HUES64 (cell line): ENCODE measurements around the gene CBX5.

Experiments used
- H3K27ac ChIP-seq: 2 replicates; pipeline ENCODE4 v1.7.0; 2013; ENCODE audit warnings: low read depth, low read length, inconsistent platforms
- H3K27me3 ChIP-seq: 2 replicates; pipeline ENCODE4 v1.6.1; 2013; ENCODE audit warnings: mild to moderate bottlenecking, low read length; ENCODE audit not compliant: insufficient read depth
- H3K36me3 ChIP-seq: 2 replicates; pipeline ENCODE4 v1.6.1; 2013; ENCODE audit warnings: mild to moderate bottlenecking, low read length; ENCODE audit not compliant: insufficient read depth
- H3K4me1 ChIP-seq: 2 replicates; pipeline ENCODE4 v1.6.1; 2013; ENCODE audit warnings: mild to moderate bottlenecking, low read length, moderate library complexity; ENCODE audit not compliant: insufficient read depth
- H3K4me3 ChIP-seq: 2 replicates; pipeline ENCODE4 v1.5.1; 2013; ENCODE audit warnings: mild to moderate bottlenecking, low read length, moderate library complexity
- H3K9ac ChIP-seq: 2 replicates; pipeline ENCODE4 v1.6.1; 2013; ENCODE audit warnings: mild to moderate bottlenecking, low read depth, low read length
- H3K9me3 ChIP-seq: 2 replicates; pipeline ENCODE4 v1.6.1; 2013; ENCODE audit warnings: low read depth, low read length; ENCODE audit not compliant: insufficient read depth
- WGBS: fragments of 150-250, 120-280 bp; methylation state at CpG from one replicate; pipeline ENCODE4 v1.1.7; 2013; ENCODE audit warnings: missing lambda C conversion rate; 5-methylcytosine and 5-hydroxymethylcytosine counted together

The CBX5 gene

GRCh38 chr12:54206791-54207190 is 73.1 kb downstream of the CBX5 start:
- no peaks in the 10 kb centered on the region for H3K9me3 ChIP-seq
- H3K4me1 ChIP-seq = no peaks in the 10 kb centered on the region
- no peaks in the 10 kb centered on the region for H3K36me3 ChIP-seq
- no peak overlapping the region for H3K9ac ChIP-seq
- WGBS = 60% methylated on average over 1 of the region's 1 CpG
- H3K27me3 ChIP-seq = peaks cover 80% of the 10 kb centered on the region
- H3K27ac ChIP-seq = no peak overlapping the region
- H3K4me3 ChIP-seq = no peak overlapping the region

DNA sequence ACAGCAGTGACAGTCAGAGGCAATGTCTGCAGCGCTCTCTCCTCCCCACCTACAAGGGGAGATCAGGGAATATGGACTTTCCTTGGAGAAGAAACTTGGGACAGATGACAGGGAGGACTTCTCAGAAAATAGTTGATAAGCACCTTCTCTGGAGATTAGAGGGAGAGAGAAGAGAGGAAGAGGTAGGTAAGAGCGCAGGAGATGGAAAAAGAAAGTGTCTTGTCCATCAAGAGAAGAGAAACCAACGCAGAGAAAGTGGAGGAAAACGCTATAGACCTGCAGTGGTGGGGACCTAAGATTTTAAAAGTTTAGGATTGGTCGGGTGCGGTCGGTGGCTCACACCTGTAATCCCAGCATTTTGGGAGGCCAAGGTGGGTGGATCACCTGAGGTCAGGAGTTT is 75.6 kb downstream of the CBX5 start:
- Histone ChIP-seq H3K36me3 (no peaks in the 10 kb centered on the region), H3K27me3 (peaks cover 89% of the 10 kb centered on the region), H3K4me3 (no peak overlapping the region), H3K9ac (no peak overlapping the region), H3K27ac (no peak overlapping the region), H3K4me1 (no peaks in the 10 kb centered on the region), H3K9me3 (no peaks in the 10 kb centered on the region)
- WGBS = 81% methylated on average over 6 of the region's 7 CpGs

DNA sequence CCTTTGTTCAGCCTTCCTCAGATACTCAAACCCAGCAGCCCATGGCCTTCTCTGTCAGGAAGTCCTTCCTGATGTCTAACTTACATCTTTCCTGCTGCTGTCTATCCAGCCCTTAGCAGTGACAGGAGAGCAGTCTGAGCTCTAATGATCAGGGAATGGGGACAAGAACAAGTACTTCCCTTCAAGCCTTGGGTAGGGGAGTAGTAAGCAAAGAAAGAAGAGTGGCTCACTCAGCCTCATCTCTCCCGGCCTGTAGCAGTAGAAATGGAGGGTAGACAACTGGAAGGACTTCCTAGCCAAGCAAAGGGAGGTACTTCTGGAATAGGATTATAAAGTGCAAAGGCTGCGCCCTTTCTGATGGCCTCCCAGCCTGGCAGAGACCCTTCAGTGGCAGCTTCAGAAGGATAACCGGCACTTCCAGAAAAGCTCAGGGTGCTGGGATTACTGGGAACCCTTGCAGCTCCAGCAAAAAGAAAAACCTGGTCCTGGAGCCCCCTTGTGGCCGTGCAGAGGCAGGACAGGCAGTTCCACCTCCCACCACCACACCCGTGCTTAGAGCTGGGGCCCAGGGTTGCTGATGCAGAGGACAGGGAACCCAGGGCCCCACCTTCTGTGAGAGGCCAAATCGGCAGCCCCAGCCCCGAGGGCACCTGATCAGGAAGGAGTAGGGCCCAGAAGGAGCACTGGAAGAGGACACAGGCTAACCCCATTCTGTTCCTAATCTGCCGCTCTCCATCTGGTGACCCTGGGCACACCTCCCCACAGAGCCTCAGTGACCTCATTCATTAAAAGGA is 78.7 kb downstream of the CBX5 start:
- Histone ChIP-seq H3K27ac (no peak overlapping the region), H3K9me3 (no peaks in the 10 kb centered on the region), H3K36me3 (no peaks in the 10 kb centered on the region), H3K27me3 (peaks cover 89% of the 10 kb centered on the region), H3K4me3 (no peak overlapping the region), H3K9ac (no peak overlapping the region), H3K4me1 (0 out of 2 replicates have a peak, but pooled peaks cover 4% of the 10 kb centered on the region)
- WGBS = 24% methylated on average over 8 of the region's 8 CpGs

GRCh38 chr12:54200412-54200811 is 79.5 kb downstream of the CBX5 start:
- 96% methylated on average over 5 of the region's 5 CpGs for WGBS
- no peak overlapping the region for H3K27ac ChIP-seq
- H3K36me3 ChIP-seq = no peaks in the 10 kb centered on the region
- no peak overlapping the region for H3K9ac ChIP-seq
- H3K4me1 ChIP-seq = 0 out of 2 replicates have a peak, but pooled peaks cover 4% of the 10 kb centered on the region
- H3K9me3 ChIP-seq = no peaks in the 10 kb centered on the region
- H3K27me3 ChIP-seq = peaks cover 88% of the 10 kb centered on the region
- no peak overlapping the region for H3K4me3 ChIP-seq

- Histone ChIP-seq H3K4me3 (no peak overlapping the region), H3K4me1 (0 out of 2 replicates have a peak, but pooled peaks cover 4% of the 10 kb centered on the region), H3K9me3 (no peaks in the 10 kb centered on the region), H3K27me3 (peaks cover 88% of the 10 kb centered on the region), H3K36me3 (no peaks in the 10 kb centered on the region), H3K9ac (no peak overlapping the region), H3K27ac (no peak overlapping the region)
- WGBS = 89% methylated on average over 3 of the region's 3 CpGs
Observed at GRCh38 chr12:54199917-54200316, 80.0 kb downstream of the CBX5 start.

- Histone ChIP-seq H3K27ac (no peak overlapping the region), H3K4me3 (no peak overlapping the region), H3K9ac (no peak overlapping the region), H3K27me3 (peaks cover 88% of the 10 kb centered on the region), H3K9me3 (no peaks in the 10 kb centered on the region), H3K4me1 (0 out of 2 replicates have a peak, but pooled peaks cover 4% of the 10 kb centered on the region), H3K36me3 (no peaks in the 10 kb centered on the region)
- 67% methylated on average over 6 of the region's 6 CpGs for WGBS
Observed at GRCh38 chr12:54199034-54199433, 80.9 kb downstream of the CBX5 start.

DNA sequence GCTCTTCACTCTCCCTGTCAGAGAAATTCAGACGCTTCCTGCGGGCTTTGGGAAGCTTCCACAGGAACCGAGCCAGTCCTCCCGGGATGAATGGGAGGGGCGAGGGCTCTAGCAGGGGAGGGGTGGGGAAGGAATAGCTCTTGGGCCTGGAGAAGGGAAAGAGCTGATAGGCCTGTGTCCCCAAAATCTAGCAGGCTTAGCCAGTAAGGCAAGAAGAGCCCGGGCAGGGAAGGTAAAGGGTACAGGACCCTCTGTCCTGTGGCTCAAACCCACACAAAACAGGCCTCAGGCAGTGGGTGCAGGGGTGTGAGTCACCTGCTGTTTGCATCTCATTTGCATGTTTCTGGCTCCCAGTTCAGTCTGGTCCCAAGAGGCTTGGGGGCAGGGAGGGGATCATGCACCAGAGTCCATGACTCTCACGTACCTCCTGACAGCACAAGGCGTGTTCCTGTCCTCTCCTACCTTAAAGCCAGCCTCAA is 82.5 kb downstream of the CBX5 start:
- no peak overlapping the region for H3K27ac ChIP-seq
- peaks cover 90% of the 10 kb centered on the region for H3K27me3 ChIP-seq
- no peak overlapping the region for H3K4me3 ChIP-seq
- H3K9ac ChIP-seq = no peak overlapping the region
- WGBS = 37% methylated on average over 8 of the region's 8 CpGs
- H3K36me3 ChIP-seq = no peaks in the 10 kb centered on the region
- H3K9me3 ChIP-seq = no peaks in the 10 kb centered on the region
- H3K4me1 ChIP-seq = 0 out of 2 replicates have a peak, but pooled peaks cover 4% of the 10 kb centered on the region

DNA sequence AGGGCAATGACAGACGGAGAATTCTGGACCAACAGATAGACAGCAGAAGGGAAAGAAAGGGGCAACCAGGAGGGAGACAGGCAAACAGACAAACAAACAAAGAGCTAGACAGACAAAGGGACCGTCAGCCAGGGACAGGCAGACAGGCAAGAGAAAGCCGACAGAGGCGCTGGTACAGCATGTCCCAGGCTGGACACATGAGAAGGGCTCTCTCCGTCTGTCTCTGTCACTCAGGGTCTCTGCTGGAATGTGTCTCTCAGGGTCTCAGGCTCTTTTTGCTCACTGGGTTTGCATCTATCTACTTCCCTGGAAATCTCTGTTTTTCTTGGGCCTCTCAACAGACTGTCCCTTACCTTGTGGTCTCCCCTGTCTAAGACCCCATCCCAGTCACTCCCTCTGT is 82.9 kb downstream of the CBX5 start:
- WGBS = 59% methylated on average over 5 of the region's 5 CpGs
- no peaks in the 10 kb centered on the region for H3K36me3 ChIP-seq
- H3K4me3 ChIP-seq = no peak overlapping the region
- peaks cover 90% of the 10 kb centered on the region for H3K27me3 ChIP-seq
- H3K9me3 ChIP-seq = no peaks in the 10 kb centered on the region
- 0 out of 2 replicates have a peak, but pooled peaks cover 4% of the 10 kb centered on the region for H3K4me1 ChIP-seq
- no peak overlapping the region for H3K27ac ChIP-seq
- no peak overlapping the region for H3K9ac ChIP-seq

- no peak overlapping the region for H3K9ac ChIP-seq
Observed at GRCh38 chr12:54196396-54196795, 83.5 kb downstream of the CBX5 start.

GRCh38 chr12:54195737-54196347 is 84.1 kb downstream of the CBX5 start:
- H3K9me3 ChIP-seq = no peaks in the 10 kb centered on the region
- H3K9ac ChIP-seq = no peak overlapping the region
- WGBS = 63% methylated on average over 16 of the region's 17 CpGs
- no peak overlapping the region for H3K27ac ChIP-seq
- peaks cover 90% of the 10 kb centered on the region for H3K27me3 ChIP-seq
- no peaks in the 10 kb centered on the region for H3K36me3 ChIP-seq
- H3K4me1 ChIP-seq = 0 out of 2 replicates have a peak, but pooled peaks cover 4% of the 10 kb centered on the region
- H3K4me3 ChIP-seq = no peak overlapping the region

More at GRCh38 chr12:54196396-54196795, 83.5 kb downstream of the CBX5 start:
- H3K4me3 ChIP-seq = no peak overlapping the region
- H3K27ac ChIP-seq = no peak overlapping the region
- peaks cover 90% of the 10 kb centered on the region for H3K27me3 ChIP-seq
- H3K36me3 ChIP-seq = no peaks in the 10 kb centered on the region
- H3K4me1 ChIP-seq = 0 out of 2 replicates have a peak, but pooled peaks cover 4% of the 10 kb centered on the region
- WGBS = 75% methylated on average over 5 of the region's 5 CpGs
- H3K9me3 ChIP-seq = no peaks in the 10 kb centered on the region

DNA sequence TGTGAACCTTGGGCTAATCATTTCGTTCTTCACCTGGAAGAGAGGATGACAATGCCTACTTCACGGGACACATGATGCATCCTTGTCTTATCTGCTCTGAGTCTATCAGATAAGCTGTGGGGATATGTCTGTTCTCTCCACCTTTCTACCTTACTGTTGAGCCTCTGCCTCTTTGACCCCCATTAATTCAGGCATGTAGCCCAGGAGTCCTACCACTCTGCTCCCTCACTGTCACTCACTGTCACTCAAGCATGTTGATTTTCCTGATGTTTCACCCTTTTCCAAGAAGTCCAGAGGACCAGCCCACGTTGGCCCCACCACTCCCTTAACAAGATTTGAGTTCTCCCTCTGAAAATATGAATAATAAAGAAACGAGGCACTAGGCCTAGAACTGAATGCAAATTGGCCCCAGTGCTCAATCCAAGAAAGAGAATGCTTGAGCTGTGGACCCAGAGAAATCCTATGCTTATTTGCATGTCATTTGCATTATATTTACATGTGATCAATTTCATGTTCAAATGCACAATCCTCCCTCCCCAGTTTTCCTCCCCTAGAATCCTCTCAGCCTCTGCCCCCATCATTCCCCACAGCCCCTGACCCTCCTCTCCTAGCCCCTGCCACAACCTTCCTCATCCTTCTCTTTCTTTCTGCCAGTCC is 84.7 kb downstream of the CBX5 start:
- no peak overlapping the region for H3K27ac ChIP-seq
- 52% methylated on average over 4 of the region's 4 CpGs for WGBS
- peaks cover 90% of the 10 kb centered on the region for H3K27me3 ChIP-seq
- no peaks in the 10 kb centered on the region for H3K9me3 ChIP-seq
- no peak overlapping the region for H3K9ac ChIP-seq
- no peaks in the 10 kb centered on the region for H3K36me3 ChIP-seq
- 0 out of 2 replicates have a peak, but pooled peaks cover 4% of the 10 kb centered on the region for H3K4me1 ChIP-seq
- H3K4me3 ChIP-seq = no peak overlapping the region
